Lung (tissue), 12 donors: ENCODE results near the gene HOXA6. TPM values are rescaled to one million over a fixed set of nuclear protein-coding genes. Genes with fewer than 3 reads are reported as not detected.

ENCODE experiments used
- ATAC-seq: fragments of 200-7000 bp; cut with Tn5 transposase; one replicate; pipeline ENCODE4 v1.9.1; 2020; ENCODE audit warnings: moderate number of reproducible peaks; ENCODE audit not compliant: insufficient read depth, low FRiP score
- DNase-seq, 3 donors: peaks; one replicate each; pipeline ENCODE4 v3.0.0-alpha.2; 2013 to 2017
- H3K27ac ChIP-seq, 2 donors: one replicate each; pipeline ENCODE4 v1.5.1; 2013; ENCODE audit warnings: mild to moderate bottlenecking in 2 of 2, moderate library complexity in 2 of 2, control low read depth in 1 of 2, inconsistent platforms in 1 of 2, low read depth in 1 of 2, low read length in 1 of 2
- H3K27me3 ChIP-seq, 3 donors: one replicate each; pipeline ENCODE4 v1.5.1; 2013; ENCODE audit warnings: low read length in 2 of 3; ENCODE audit not compliant: control insufficient read depth in 3 of 3, insufficient read depth in 3 of 3
- H3K36me3 ChIP-seq, 4 donors: one replicate each; pipeline ENCODE4 v1.5.1; 2013; ENCODE audit warnings: low read length in 4 of 4, mild to moderate bottlenecking in 1 of 4, moderate library complexity in 1 of 4; ENCODE audit not compliant: control insufficient read depth in 4 of 4, insufficient read depth in 4 of 4
- H3K4me1 ChIP-seq, 5 donors: one replicate each; pipeline ENCODE4 v1.5.1; 2013; ENCODE audit warnings: low read length in 5 of 5, mild to moderate bottlenecking in 2 of 5, moderate library complexity in 1 of 5; ENCODE audit not compliant: control insufficient read depth in 5 of 5, insufficient read depth in 5 of 5
- H3K4me3 ChIP-seq: one replicate; pipeline ENCODE4 v1.5.1; 2013; ENCODE audit warnings: mild to moderate bottlenecking, control low read depth, moderate library complexity
- H3K9ac ChIP-seq, 2 donors: one replicate each; pipeline ENCODE4 v1.5.1; 2013; ENCODE audit warnings: low read length in 2 of 2, control low read depth in 1 of 2; ENCODE audit not compliant: insufficient read depth in 1 of 2
- H3K9me3 ChIP-seq, 4 donors: one replicate each; pipeline ENCODE4 v1.5.1; 2013; ENCODE audit warnings: low read length in 3 of 4, mild to moderate bottlenecking in 1 of 4, moderate library complexity in 1 of 4; ENCODE audit not compliant: control insufficient read depth in 4 of 4, insufficient read depth in 3 of 4
- WGBS, 2 donors: extraction: QIAGEN DNeasy Blood & Tissue Kit; methylation state at CpG; one replicate each; pipeline ENCODE4 v1.1.7; 2013; 5-methylcytosine and 5-hydroxymethylcytosine counted together
- polyA plus RNA-seq, 2 donors: library from polyadenylated mRNA; stranded (reverse); fragments of 200-250 nt; gene quantifications; one replicate each; pipeline ENCODE4 v1.2.1, GENCODE V29; 2013
- total RNA-seq, 2 donors: library from RNA; depleted of rRNA in 1 of 2; stranded (reverse); fragments of >200 nt in 1 of 2; gene quantifications; one replicate each; pipeline ENCODE4 v1.2.1, GENCODE V29; 2014 to 2021
- TF ChIP-seq, protein P1 (sequence below): IDR thresholded peaks from 2 replicates; pipeline ENCODE4 v1.5.1; 2012; ENCODE audit warnings: mild to moderate bottlenecking; ENCODE audit errors: control extremely low read depth, extremely low read depth
- donor health status: control.
- donor health status: control.
- donor health status: Bipolar disorder and iron deficiency.
- donor health status: healthy.
- donor health status: DM: yes; HTN: yes; CAD: no.

Gene HOXA6
- total and polyA plus RNA-seq, 4 donors: 0.49 to 7.7 (median 2.8) TPM

DNA sequence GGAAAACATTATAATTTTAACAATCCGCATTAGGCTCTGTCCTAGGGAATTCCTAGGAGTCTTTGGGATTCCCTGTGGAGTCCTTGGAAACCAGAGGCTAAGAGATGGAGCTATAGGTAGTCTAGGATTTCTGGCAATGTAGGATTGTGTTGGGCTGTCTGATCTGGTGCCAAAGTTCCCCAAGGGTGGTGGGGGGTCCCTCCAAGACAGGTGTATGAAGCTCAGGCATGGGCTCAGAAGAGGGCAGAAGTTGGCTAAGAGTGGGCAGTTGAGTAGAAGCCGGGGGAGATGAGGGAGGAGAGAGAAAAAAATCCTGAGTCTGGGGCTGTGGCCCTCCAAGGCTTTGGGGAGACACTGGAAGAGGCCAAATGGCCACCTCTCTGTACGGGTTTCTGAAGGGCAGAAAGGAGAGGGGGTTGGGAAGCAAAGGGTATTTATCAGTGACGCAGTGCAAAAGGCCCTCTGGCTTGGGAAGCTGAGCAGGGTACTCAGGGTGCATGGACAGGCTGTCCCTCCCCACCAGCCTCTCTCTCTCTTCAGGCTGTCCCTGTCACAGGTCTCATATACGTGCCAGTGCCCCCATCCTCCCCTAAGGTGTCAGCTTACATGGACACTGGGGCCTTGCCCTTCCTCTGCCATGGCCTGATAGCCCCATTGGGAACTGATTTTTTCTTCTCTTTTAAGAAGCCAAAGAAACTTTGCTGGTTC is 929 bp downstream of the HOXA6 start:
- Histone ChIP-seq H3K27ac (peak overlapping the region in 1 of 2 donors; percentile 95), H3K27me3 (peaks cover 0 to 51% (median 12%) of the 10 kb centered on the region in 3 donors)

DNA sequence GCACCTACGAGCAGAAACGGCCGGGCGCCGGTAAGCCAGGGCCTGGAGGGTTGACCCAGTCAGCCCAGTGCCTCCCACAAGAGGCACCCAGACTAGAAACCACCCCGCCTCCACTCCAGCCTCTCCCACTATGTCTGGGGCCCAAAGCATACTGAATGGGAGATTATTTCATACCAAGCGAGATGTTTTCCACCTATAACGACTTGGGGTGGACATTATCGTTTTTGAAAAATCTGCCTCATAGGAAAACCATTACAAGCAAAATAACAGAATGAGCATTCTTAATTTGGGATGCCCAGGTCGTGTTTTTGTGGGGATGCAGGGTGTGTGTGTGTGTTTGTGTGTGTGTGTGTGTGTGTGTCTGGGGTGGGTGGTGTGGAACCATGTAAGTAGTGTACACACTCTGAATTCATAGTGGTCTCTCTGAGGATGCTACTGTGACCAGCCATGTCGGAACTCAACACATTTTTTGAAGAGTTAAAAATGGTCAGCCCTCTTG is 1.6 kb downstream of the HOXA6 start:
- peak overlapping the region in 1 of 2 donors; percentile 83 for H3K27ac ChIP-seq
- peaks cover 0 to 4% (median 0%) of the 10 kb centered on the region in 4 donors for H3K9me3 ChIP-seq
- peak overlapping the region; percentile 11 to 96 for H3K9ac ChIP-seq
- WGBS, 2 donors: 51 to 76% methylated on average over 11 of the region's 11 CpGs
- no peak for ATAC-seq
- TF ChIP-seq, protein P1, sequence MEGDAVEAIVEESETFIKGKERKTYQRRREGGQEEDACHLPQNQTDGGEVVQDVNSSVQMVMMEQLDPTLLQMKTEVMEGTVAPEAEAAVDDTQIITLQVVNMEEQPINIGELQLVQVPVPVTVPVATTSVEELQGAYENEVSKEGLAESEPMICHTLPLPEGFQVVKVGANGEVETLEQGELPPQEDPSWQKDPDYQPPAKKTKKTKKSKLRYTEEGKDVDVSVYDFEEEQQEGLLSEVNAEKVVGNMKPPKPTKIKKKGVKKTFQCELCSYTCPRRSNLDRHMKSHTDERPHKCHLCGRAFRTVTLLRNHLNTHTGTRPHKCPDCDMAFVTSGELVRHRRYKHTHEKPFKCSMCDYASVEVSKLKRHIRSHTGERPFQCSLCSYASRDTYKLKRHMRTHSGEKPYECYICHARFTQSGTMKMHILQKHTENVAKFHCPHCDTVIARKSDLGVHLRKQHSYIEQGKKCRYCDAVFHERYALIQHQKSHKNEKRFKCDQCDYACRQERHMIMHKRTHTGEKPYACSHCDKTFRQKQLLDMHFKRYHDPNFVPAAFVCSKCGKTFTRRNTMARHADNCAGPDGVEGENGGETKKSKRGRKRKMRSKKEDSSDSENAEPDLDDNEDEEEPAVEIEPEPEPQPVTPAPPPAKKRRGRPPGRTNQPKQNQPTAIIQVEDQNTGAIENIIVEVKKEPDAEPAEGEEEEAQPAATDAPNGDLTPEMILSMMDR: no peak
- H3K4me1 ChIP-seq: peaks cover 0 to 49% (median 8%) of the 10 kb centered on the region in 5 donors
- peak; percentile 35 to 67 (median 58) for DNase-seq
- H3K36me3 ChIP-seq: peaks cover 0 to 30% (median 6%) of the 10 kb centered on the region in 4 donors
- peaks cover 0 to 53% (median 10%) of the 10 kb centered on the region in 3 donors for H3K27me3 ChIP-seq
- peak overlapping the region; percentile 18 for H3K4me3 ChIP-seq

More for the DNA sequence above, 929 bp downstream of the HOXA6 start:
- peaks cover 0 to 4% (median 0%) of the 10 kb centered on the region in 4 donors for H3K9me3 ChIP-seq
- WGBS, 2 donors: 49 to 65% methylated on average over 5 of the region's 5 CpGs
- TF ChIP-seq, protein P1: no peak
- ATAC-seq (no peak), DNase-seq (peak in 2 of 3 donors; percentile 36 to 68)
- peaks cover 0 to 49% (median 8%) of the 10 kb centered on the region in 5 donors for H3K4me1 ChIP-seq
- H3K9ac ChIP-seq: peak overlapping the region; percentile 25 to 96
- no peak overlapping the region for H3K4me3 ChIP-seq
- H3K36me3 ChIP-seq: peaks cover 0 to 24% (median 2%) of the 10 kb centered on the region in 4 donors

DNA sequence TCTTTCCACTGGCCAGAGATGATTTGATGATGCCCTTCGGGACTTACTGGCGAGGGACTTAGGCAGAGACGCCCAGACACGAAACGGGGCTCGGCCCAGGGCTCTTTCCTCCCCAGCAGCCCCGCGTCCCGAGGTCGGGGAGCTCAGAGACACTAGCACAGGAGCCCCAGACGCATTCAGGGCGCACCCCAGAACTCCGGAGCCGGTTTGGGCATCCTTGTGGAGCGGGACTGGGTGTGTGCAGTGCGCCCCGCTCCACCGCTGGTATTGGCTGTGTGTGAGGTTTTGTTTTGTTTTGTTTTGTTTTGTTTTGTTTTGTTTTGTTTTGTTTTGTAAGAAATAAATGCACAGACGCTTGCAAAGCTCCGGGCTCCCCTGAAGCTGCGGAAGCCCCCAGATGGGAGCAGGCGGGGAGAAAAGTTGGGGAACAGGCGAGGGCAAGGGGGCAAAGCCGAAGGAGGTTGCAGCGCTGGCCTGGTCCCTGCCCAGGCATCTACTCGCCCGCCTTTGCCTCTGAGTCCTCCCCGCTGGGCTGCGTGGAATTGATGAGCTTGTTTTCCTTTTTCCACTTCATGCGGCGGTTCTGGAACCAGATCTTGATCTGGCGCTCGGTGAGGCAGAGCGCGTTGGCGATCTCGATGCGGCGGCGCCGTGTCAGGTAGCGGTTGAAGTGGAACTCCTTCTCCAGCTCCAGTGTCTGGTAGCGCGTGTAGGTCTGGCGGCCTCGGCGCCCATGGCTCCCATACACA is 2.2 kb downstream of the HOXA6 start:
- Histone ChIP-seq H3K27ac (peak overlapping the region in 1 of 2 donors; percentile 83), H3K9ac (peak overlapping the region in 1 of 2 donors; percentile 96), H3K9me3 (peaks cover 0 to 4% (median 0%) of the 10 kb centered on the region in 4 donors), H3K36me3 (peaks cover 0 to 37% (median 6%) of the 10 kb centered on the region in 4 donors), H3K4me3 (peak overlapping the region; percentile 18), H3K27me3 (peaks cover 0 to 54% (median 13%) of the 10 kb centered on the region in 3 donors), H3K4me1 (peaks cover 0 to 54% (median 5%) of the 10 kb centered on the region in 5 donors)
- DNase-seq: peak; percentile 41 to 61 (median 50)
- TF ChIP-seq, protein P1: no peak
- no peak for ATAC-seq
- 36 to 56% methylated on average over 47 of the region's 47 CpGs for WGBS, 2 donors
